AG04449 (cell line): ENCODE results near the gene SNRPF.

Source experiments
- CTCF ChIA-PET: fragments of 350-600 bp; formaldehyde crosslinking; extraction: SDS; loops from one replicate; lab custom pipeline; 2021; ENCODE audit warnings: antibody characterized with exemption; lab: Yijun Ruan, JAX
- POLR2A ChIA-PET: fragments of 400-600, 350-600 bp; formaldehyde crosslinking; extraction: SDS; loops from one replicate; lab custom pipeline; 2020; ENCODE audit warnings: antibody characterized with exemption, inconsistent platforms; lab: Yijun Ruan, JAX
- DNase-seq: peaks from one replicate; pipeline ENCODE4 v3.0.0-alpha.2; 2010; ENCODE audit warnings: low read depth, low spot score
- H3K4me3 ChIP-seq: 2 replicates; pipeline ENCODE4 v1.5.1; 2011; ENCODE audit warnings: low read depth, mild to moderate bottlenecking, control low read depth, low read length
- CTCF ChIP-seq: IDR thresholded peaks from one replicate; pipeline ENCODE4 v1.5.1; 2011; ENCODE audit warnings: mild to moderate bottlenecking, moderate library complexity, low read length, control low read depth, inconsistent platforms; ENCODE audit not compliant: insufficient read depth; ENCODE audit errors: missing control alignments

The SNRPF gene

GRCh38 chr12:95908573-95908972 lies 49.8 kb downstream of the SNRPF start:
- TF ChIP-seq CTCF: no peak
- no peak for DNase-seq
- CTCF ChIA-PET: interaction anchor here (3.0 kb wide), 1 partner anchor 10 kb away, joined by 9 read pairs; no protein-coding TSS in a partner anchor
- POLR2A ChIA-PET: no interaction called here
- no peak overlapping the region for H3K4me3 ChIP-seq

GRCh38 chr12:95909871-95910270 lies 51.1 kb downstream of the SNRPF start:
- CTCF ChIA-PET: interaction anchor here (3.0 kb wide), 1 partner anchor 9 kb away, joined by 9 read pairs; no protein-coding TSS in a partner anchor
- DNase-seq: no peak
- TF ChIP-seq CTCF: no peak
- POLR2A ChIA-PET: no interaction called here
- H3K4me3 ChIP-seq: no peak overlapping the region
